KMS-11 (cell line): ENCODE results near the gene RNF166.

Experiments used
- H2AFZ ChIP-seq: fragments of 200-600 bp; sonication (generic); 2 replicates; pipeline ENCODE4 v1.6.1; 2016; ENCODE audit warnings: antibody characterized with exemption, mixed run types, low read depth
- H3K27ac ChIP-seq: fragments of 200-600 bp; sonication (generic); 2 replicates; pipeline ENCODE4 v1.6.1; 2016; ENCODE audit warnings: mild to moderate bottlenecking, mixed run types
- H3K27me3 ChIP-seq: fragments of 200-600 bp; sonication (generic); 2 replicates; pipeline ENCODE4 v1.6.1; 2017; ENCODE audit warnings: mild to moderate bottlenecking, low read depth, mixed run types, moderate library complexity; ENCODE audit not compliant: insufficient read depth
- H3K36me3 ChIP-seq: fragments of 200-600 bp; sonication (generic); 2 replicates; pipeline ENCODE4 v1.6.1; 2017; ENCODE audit warnings: mild to moderate bottlenecking, mixed run types; ENCODE audit not compliant: insufficient read depth
- H3K4me1 ChIP-seq: fragments of 200-600 bp; sonication (generic); 2 replicates; pipeline ENCODE4 v1.6.1; 2016; ENCODE audit warnings: mild to moderate bottlenecking, low read depth, mixed run types; ENCODE audit not compliant: poor library complexity, severe bottlenecking
- H3K4me2 ChIP-seq: fragments of 200-600 bp; sonication (generic); 2 replicates; pipeline ENCODE4 v1.7.0; 2016; ENCODE audit warnings: mild to moderate bottlenecking, mixed run types
- H3K4me3 ChIP-seq: fragments of 200-600 bp; sonication (generic); IDR thresholded peaks from 2 replicates; pipeline ENCODE4 v1.6.1; 2017; ENCODE audit warnings: low read depth, low read length, mixed read lengths; ENCODE audit not compliant: insufficient read depth
- H3K79me2 ChIP-seq: fragments of 200-600 bp; sonication (generic); 2 replicates; pipeline ENCODE4 v1.6.1; 2016; ENCODE audit warnings: low read depth, mixed run types; ENCODE audit not compliant: insufficient read depth
- H3K9ac ChIP-seq: fragments of 200-600 bp; sonication (generic); 2 replicates; pipeline ENCODE4 v1.6.1; 2016; ENCODE audit warnings: mild to moderate bottlenecking, mixed run types
- H4K20me1 ChIP-seq: fragments of 200-600 bp; sonication (generic); 2 replicates; pipeline ENCODE4 v1.6.1; 2016; ENCODE audit warnings: mild to moderate bottlenecking, mixed run types; ENCODE audit not compliant: insufficient read depth
- CTCF ChIP-seq: fragments of 200-600 bp; sonication (generic); conservative IDR thresholded peaks from 2 replicates; pipeline ENCODE4 v1.6.1; 2017; ENCODE audit warnings: low read depth, mild to moderate bottlenecking, antibody characterized with exemption, low read length, moderate library complexity, mixed read lengths

RNF166 gene

GRCh38 chr16:88753191-88753590 is 47.0 kb upstream of the RNF166 start:
- H3K9ac ChIP-seq: no peak overlapping the region
- no peak overlapping the region for H2AFZ ChIP-seq
- no peaks in the 10 kb centered on the region for H3K36me3 ChIP-seq

GRCh38 chr16:88752386-88753002 is 46.3 kb upstream of the RNF166 start:
- Histone ChIP-seq H3K4me2 (no peak overlapping the region), H3K36me3 (no peaks in the 10 kb centered on the region), H3K4me1 (no peaks in the 10 kb centered on the region), H3K79me2 (peaks cover 73% of the 10 kb centered on the region), H3K27ac (no peak overlapping the region), H3K4me3 (no peak overlapping the region), H2AFZ (no peak overlapping the region), H3K9ac (no peak overlapping the region), H4K20me1 (peaks cover 18% of the 10 kb centered on the region; the same call in 1 of the 2 replicates), H3K27me3 (no peaks in the 10 kb centered on the region)
- no peak for TF ChIP-seq CTCF

More at GRCh38 chr16:88753191-88753590, 47.0 kb upstream of the RNF166 start:
- Histone ChIP-seq H3K4me3 (no peak overlapping the region), H4K20me1 (peaks cover 15% of the 10 kb centered on the region; the same call in 1 of the 2 replicates), H3K4me2 (no peak overlapping the region), H3K27me3 (no peaks in the 10 kb centered on the region), H3K79me2 (peaks cover 78% of the 10 kb centered on the region), H3K4me1 (no peaks in the 10 kb centered on the region), H3K27ac (no peak overlapping the region)
- TF ChIP-seq CTCF: no peak

GRCh38 chr16:88750854-88751253 is 44.6 kb upstream of the RNF166 start:
- no peaks in the 10 kb centered on the region for H3K27me3 ChIP-seq
- no peaks in the 10 kb centered on the region for H3K36me3 ChIP-seq
- H3K4me2 ChIP-seq: no peak overlapping the region
- H2AFZ ChIP-seq: no peak overlapping the region
- peaks cover 69% of the 10 kb centered on the region for H3K79me2 ChIP-seq
- no peak overlapping the region for H3K4me3 ChIP-seq
- no peaks in the 10 kb centered on the region for H3K4me1 ChIP-seq
- peaks cover 21% of the 10 kb centered on the region; the same call in 1 of the 2 replicates for H4K20me1 ChIP-seq
- H3K27ac ChIP-seq: no peak overlapping the region
- no peak overlapping the region for H3K9ac ChIP-seq
- no peak for TF ChIP-seq CTCF

GRCh38 chr16:88749358-88749757 is 43.1 kb upstream of the RNF166 start:
- Histone ChIP-seq H3K27me3 (no peaks in the 10 kb centered on the region), H4K20me1 (peaks cover 21% of the 10 kb centered on the region; the same call in 1 of the 2 replicates), H3K9ac (no peak overlapping the region), H3K27ac (no peak overlapping the region), H3K4me1 (no peaks in the 10 kb centered on the region), H3K36me3 (no peaks in the 10 kb centered on the region), H2AFZ (no peak overlapping the region), H3K4me3 (no peak overlapping the region), H3K4me2 (no peak overlapping the region), H3K79me2 (peaks cover 54% of the 10 kb centered on the region; the same call in 1 of the 2 replicates)
- TF ChIP-seq CTCF: no peak
